K562 (cell line): ENCODE measurements around the gene MAML3.

Source experiments
- TAF7 ChIP-seq: fragments of 450-650 bp; IDR thresholded peaks from 2 replicates; pipeline ENCODE4 v1.6.1; 2016; ENCODE audit warnings: missing genetic modification characterization, missing compliant biosample characterization
- ZNF12 ChIP-seq: sonication (generic); formaldehyde crosslinking; IDR thresholded peaks from 2 replicates; pipeline ENCODE4 v1.4.0; 2020; ENCODE audit warnings: mild to moderate bottlenecking, missing genetic modification reagents
- ZNF140 ChIP-seq: fragments of 250-450 bp; sonication (Bioruptor Pico); IDR thresholded peaks from 2 replicates; pipeline ENCODE4 v1.8.0; 2021; ENCODE audit warnings: moderate library complexity, mild to moderate bottlenecking, inconsistent platforms
- TF ChIP-seq, protein P1 (sequence below), 3 experiments: IDR thresholded peaks in 2 of 3; conservative IDR thresholded peaks in 1 of 3; 2 replicates each; pipeline ENCODE4 v1.5.1; 2011 to 2012; ENCODE audit warnings: low read length in 3 of 3, mild to moderate bottlenecking in 3 of 3, control low read depth in 2 of 3, improper control_type of control experiment in 1 of 3, inconsistent platforms in 1 of 3, low read depth in 1 of 3, mixed read lengths in 1 of 3, moderate library complexity in 1 of 3; ENCODE audit not compliant: insufficient read depth in 2 of 3

DNA sequence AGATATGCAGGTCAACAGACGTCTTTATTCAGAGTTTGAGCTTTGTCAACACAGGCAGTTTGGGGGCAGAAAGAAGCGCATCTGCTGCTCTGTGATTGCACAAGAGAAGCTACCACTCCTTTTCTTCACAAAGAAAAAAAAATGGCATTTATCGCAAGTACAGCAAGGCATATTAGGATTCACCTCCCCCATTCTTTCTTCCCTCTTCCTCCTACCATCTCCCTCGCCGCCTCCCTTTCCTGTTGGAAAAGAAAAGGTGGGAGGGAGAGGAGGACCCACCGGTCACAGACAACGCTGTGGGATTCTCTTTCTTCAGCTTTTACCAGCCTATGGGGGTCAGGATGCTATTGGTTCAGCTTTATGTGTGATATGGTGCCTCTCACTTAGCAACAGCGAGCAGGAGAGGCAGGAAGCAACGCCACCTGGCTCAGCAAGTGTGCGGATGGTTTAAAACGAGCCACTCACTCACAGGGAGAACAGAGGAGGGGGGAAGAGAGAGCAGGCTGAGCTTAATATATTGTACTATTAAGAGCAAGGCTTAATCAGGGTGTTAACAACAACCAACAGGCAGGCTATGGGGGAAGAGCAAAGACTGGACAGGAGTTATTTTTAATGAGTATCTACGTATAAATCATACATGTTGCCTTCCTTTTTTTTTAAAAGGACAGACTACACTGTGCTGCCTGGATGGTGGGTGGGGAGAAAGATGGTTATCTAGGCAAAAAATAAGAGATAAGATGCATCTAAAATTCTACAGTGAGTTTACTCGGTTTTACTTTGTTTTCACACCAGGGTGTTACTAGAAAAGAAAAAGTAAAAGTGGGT lies 104.7 kb downstream of the MAML3 start:
- TF ChIP-seq ZNF12 (CRISPR knock-in tag) (no peak), ZNF140 (CRISPR knock-in tag) (no peak), TAF7 (tag) (no peak)
- TF ChIP-seq, protein P1, sequence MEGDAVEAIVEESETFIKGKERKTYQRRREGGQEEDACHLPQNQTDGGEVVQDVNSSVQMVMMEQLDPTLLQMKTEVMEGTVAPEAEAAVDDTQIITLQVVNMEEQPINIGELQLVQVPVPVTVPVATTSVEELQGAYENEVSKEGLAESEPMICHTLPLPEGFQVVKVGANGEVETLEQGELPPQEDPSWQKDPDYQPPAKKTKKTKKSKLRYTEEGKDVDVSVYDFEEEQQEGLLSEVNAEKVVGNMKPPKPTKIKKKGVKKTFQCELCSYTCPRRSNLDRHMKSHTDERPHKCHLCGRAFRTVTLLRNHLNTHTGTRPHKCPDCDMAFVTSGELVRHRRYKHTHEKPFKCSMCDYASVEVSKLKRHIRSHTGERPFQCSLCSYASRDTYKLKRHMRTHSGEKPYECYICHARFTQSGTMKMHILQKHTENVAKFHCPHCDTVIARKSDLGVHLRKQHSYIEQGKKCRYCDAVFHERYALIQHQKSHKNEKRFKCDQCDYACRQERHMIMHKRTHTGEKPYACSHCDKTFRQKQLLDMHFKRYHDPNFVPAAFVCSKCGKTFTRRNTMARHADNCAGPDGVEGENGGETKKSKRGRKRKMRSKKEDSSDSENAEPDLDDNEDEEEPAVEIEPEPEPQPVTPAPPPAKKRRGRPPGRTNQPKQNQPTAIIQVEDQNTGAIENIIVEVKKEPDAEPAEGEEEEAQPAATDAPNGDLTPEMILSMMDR (IDR thresholded peaks at IDR 0.05 in 2 of 3, conservative IDR thresholded peaks at IDR 0.05 in 1 of 3; ENCODE audit: insufficient read depth in 2 of 3, low read depth in 1 of 3, low read length in 3 of 3), result no peak
